Stimulated activated naive CD8-positive, alpha-beta T cell treated with anti-CD3 and anti-CD28 coated beads, Interleukin-15, amount 100 ng/mL, for 72 hours (primary cell): ENCODE measurements around the gene NMT1.

ENCODE experiments used
- ATAC-seq: fragments of 150-1000 bp; cut with Tn5 transposase; 2 replicates; pipeline ENCODE4 v1.10.0; 2021; ENCODE audit warnings: mild to moderate bottlenecking, moderate library complexity
- DNase-seq, 2 donors: peaks; one replicate each; pipeline ENCODE4 v3.0.0; 2021 to 2022
- H3K27ac Mint-ChIP-seq, 2 donors: one replicate each; pipeline ENCODE4 v1.8.0; 2022; ENCODE audit warnings: mild to moderate bottlenecking in 2 of 2, mixed read lengths in 2 of 2, moderate library complexity in 2 of 2
- H3K27me3 Mint-ChIP-seq: one replicate; pipeline ENCODE4 v1.8.0; 2022; ENCODE audit warnings: mixed read lengths
- H3K4me1 Mint-ChIP-seq: one replicate; pipeline ENCODE4 v1.8.0; 2022; ENCODE audit warnings: mild to moderate bottlenecking, mixed read lengths
- H3K4me3 Mint-ChIP-seq, 2 donors: one replicate each; pipeline ENCODE4 v1.8.0; 2022; ENCODE audit warnings: mild to moderate bottlenecking in 2 of 2, mixed read lengths in 2 of 2, moderate library complexity in 1 of 2
- H3K9me3 Mint-ChIP-seq, 2 donors: one replicate each; pipeline ENCODE4 v1.8.0; 2022; ENCODE audit warnings: mixed read lengths in 2 of 2

NMT1 gene

GRCh38 chr17:45138911-45139532 is 77.9 kb downstream of the NMT1 start:
- Mint-ChIP-seq H3K27ac (peak overlapping the region in 1 of 2 donors; percentile 42), H3K27me3 (no peaks in the 10 kb centered on the region), H3K4me3 (no peak overlapping the region), H3K4me1 (peaks cover 39% of the 10 kb centered on the region), H3K9me3 (no peaks in the 10 kb centered on the region)
- DNase-seq (no peak), ATAC-seq (no peak)

DNA sequence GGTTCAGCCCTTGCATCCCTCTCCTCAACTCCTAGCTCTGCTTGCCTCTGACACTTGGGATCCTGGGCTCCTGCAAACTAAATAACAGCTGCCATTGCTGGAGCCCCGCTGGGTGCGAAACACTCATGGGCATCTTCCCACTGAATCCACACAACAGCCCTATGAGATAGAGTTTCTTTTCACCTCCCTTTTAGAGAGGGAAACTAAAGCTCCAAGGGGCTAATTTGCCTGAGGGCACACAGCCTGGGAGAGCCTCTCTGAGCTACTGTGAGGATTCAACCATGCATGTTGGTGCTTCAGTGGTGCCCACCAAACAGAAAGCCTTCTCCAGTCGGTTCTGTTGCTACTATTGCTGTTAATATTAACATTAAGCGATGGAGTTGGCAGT is 78.4 kb downstream of the NMT1 start:
- Mint-ChIP-seq H3K27ac (no peak overlapping the region), H3K4me1 (peaks cover 40% of the 10 kb centered on the region), H3K4me3 (no peak overlapping the region), H3K27me3 (no peaks in the 10 kb centered on the region), H3K9me3 (no peaks in the 10 kb centered on the region)
- DNase-seq (no peak), ATAC-seq (no peak)

DNA sequence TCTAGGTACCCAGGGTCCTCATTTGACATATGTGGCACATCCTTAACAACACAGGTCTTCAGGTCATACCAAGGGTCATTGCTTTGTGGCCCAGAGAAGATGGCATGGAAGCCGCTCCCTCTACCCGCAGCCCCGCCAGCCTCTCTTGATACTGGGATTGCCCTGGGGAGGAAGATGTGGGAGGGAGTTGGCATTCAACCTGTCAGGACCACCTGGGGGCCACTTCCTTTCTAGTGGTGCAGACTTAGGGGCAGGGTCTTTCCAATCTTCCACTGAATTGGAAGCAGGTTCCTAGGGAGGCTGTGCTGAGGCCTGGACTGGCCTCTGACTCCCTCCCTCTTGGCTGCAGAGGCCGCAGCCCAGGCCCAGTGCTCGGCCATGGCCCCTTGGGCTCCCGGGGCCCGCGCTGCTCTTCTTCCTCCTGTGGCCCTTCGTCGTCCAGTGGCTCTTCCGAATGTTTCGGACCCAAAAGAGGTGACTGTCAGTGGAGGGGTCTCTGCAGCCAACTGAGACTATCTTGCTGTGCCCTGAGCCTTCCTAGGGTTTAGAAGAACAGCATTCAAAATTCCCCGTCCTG is 82.1 kb downstream of the NMT1 start:
- Mint-ChIP-seq H3K4me1 (peaks cover 51% of the 10 kb centered on the region), H3K27me3 (no peaks in the 10 kb centered on the region), H3K27ac (peak overlapping the region in 1 of 2 donors; percentile 86), H3K4me3 (peak overlapping the region; percentile 83 to 91), H3K9me3 (no peaks in the 10 kb centered on the region)
- ATAC-seq: no peak
- DNase-seq: no peak

- ATAC-seq (no peak), DNase-seq (peak; percentile 36 to 52)
These were observed 82.7 kb downstream of the NMT1 start for GRCh38 chr17:45143767-45144198.

DNA sequence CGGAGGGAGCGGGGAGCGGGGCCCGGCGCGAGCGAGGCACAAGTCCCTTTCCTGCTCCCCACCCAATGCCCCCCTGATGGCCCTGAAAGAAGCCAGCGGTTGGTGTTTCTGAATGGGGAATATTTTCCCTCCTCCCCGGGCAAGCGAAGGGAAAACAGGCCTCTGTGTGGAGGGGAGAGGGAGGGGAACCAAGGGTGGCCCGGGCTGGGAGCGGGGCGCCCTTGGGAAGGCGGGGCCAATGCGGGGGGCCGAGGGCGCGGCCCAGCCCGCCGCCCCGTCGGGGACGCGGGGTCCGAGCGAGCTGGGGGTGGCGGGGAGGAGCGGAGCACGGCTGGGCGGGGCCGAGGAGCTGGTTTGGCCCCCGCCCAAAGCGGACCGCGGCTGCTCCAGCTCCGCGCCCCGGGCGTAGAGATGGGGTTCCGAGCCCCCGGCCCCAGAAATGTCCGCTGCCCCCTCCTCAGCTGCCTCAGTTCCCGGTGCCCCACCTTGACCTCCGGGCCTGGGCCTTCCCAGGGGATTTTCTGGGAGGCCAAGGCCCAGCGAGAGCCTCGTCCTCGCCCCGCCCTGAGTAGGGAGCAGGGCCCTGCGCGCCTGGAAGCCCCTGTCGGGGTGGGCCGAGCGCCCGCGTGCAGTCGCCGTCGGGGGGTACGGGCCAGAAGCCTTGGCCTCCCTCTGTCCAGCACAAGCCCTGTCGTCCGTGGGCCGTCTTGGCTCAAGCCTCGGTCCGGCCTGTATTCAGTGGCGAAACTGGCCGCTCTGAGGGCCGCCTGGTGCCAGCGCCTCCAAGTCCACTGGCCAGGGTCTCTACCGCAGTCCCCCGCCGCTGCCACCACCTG is 83.3 kb downstream of the NMT1 start:
- peaks cover 56% of the 10 kb centered on the region for H3K4me1 Mint-ChIP-seq
- H3K27me3 Mint-ChIP-seq: no peaks in the 10 kb centered on the region
- no peaks in the 10 kb centered on the region for H3K9me3 Mint-ChIP-seq
- ATAC-seq (peak; percentile 7), DNase-seq (peak; percentile 29 to 42)
- H3K4me3 Mint-ChIP-seq: peak overlapping the region; percentile 83 to 91
- peak overlapping the region; percentile 91 to 92 for H3K27ac Mint-ChIP-seq

More at GRCh38 chr17:45143767-45144198, 82.7 kb downstream of the NMT1 start:
- H3K4me3 Mint-ChIP-seq: peak overlapping the region; percentile 83 to 91
- peak overlapping the region; percentile 91 to 92 for H3K27ac Mint-ChIP-seq
- H3K27me3 Mint-ChIP-seq: no peaks in the 10 kb centered on the region
- peaks cover 56% of the 10 kb centered on the region for H3K4me1 Mint-ChIP-seq
- H3K9me3 Mint-ChIP-seq: no peaks in the 10 kb centered on the region

GRCh38 chr17:45145035-45145389 is 83.9 kb downstream of the NMT1 start:
- peaks cover 56% of the 10 kb centered on the region for H3K4me1 Mint-ChIP-seq
- H3K4me3 Mint-ChIP-seq: peak overlapping the region; percentile 83 to 91

DNA sequence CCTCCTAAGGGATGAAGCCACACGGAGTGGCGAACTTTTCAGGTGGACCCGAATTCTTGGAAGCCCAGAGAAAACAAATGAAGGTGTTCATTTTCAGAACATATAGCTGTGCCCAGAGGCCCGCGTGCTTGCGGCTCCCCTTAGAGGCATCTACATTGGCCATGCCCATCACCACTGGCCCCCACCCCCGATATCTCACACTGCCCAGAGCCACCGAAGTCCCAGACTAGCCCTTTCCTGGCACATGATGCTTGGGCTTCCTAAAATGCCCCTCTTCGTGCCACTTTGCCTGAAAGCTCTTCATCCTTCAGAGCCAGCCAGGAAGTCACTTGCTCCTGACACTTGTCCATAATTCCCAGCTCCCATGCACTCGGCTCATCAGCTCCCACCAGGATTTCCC is 85.0 kb downstream of the NMT1 start:
- DNase-seq (no peak), ATAC-seq (no peak)
- peaks cover 60% of the 10 kb centered on the region for H3K4me1 Mint-ChIP-seq
- H3K27me3 Mint-ChIP-seq: no peaks in the 10 kb centered on the region
- H3K4me3 Mint-ChIP-seq: peak overlapping the region; percentile 90 to 94
- no peaks in the 10 kb centered on the region for H3K9me3 Mint-ChIP-seq
- H3K27ac Mint-ChIP-seq: no peak overlapping the region

More at GRCh38 chr17:45145035-45145389, 83.9 kb downstream of the NMT1 start:
- Mint-ChIP-seq H3K27ac (no peak overlapping the region), H3K9me3 (no peaks in the 10 kb centered on the region), H3K27me3 (no peaks in the 10 kb centered on the region)
- DNase-seq: no peak
- ATAC-seq: no peak

GRCh38 chr17:45146592-45146889 is 85.4 kb downstream of the NMT1 start:
- Mint-ChIP-seq H3K9me3 (no peaks in the 10 kb centered on the region), H3K27ac (peak overlapping the region; percentile 99 to 100), H3K27me3 (no peaks in the 10 kb centered on the region), H3K4me1 (peaks cover 63% of the 10 kb centered on the region), H3K4me3 (peak overlapping the region; percentile 90 to 94)
- DNase-seq (no peak), ATAC-seq (no peak)

GRCh38 chr17:45146890-45147580 is 85.9 kb downstream of the NMT1 start:
- DNase-seq (no peak), ATAC-seq (peak; percentile 11)
- H3K9me3 Mint-ChIP-seq: no peaks in the 10 kb centered on the region
- H3K4me1 Mint-ChIP-seq: peaks cover 68% of the 10 kb centered on the region
- no peaks in the 10 kb centered on the region for H3K27me3 Mint-ChIP-seq
- peak overlapping the region; percentile 99 to 100 for H3K27ac Mint-ChIP-seq
- H3K4me3 Mint-ChIP-seq: peak overlapping the region; percentile 90 to 94

DNA sequence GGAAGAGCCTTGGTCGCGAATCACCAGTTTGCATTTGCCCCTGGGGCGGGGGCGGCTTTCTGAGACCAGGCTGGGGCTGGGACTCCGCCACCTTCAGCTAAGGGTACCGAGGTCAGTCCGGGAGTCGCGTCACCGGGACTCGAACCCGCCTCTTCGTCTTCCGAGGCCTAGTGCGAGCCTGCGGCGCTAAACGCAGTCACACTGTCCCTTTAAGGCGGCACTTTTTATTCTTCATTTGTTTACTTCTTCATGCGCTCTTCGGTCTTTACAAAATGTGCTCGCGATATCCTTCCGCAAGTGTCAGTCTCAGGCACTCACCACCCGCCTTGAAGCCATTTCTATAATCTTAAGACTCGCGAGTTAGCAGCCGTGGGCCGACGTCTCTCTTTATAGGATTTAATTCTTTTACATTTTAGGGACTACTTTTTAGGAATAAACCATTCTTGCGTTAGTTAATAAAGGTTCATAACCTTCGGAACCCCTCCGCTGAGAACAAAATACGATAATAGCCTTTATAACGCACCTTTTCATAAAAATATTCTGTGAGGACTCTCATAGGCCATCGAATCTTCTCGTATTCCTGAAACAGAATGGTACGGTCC is 86.6 kb downstream of the NMT1 start:
- H3K27ac Mint-ChIP-seq: peak overlapping the region; percentile 99 to 100
- peak; percentile 84 to 88 for DNase-seq
- no peaks in the 10 kb centered on the region for H3K27me3 Mint-ChIP-seq
- ATAC-seq: peak; percentile 54
- H3K9me3 Mint-ChIP-seq: no peaks in the 10 kb centered on the region
- peaks cover 68% of the 10 kb centered on the region for H3K4me1 Mint-ChIP-seq
- peak overlapping the region; percentile 90 to 94 for H3K4me3 Mint-ChIP-seq

DNA sequence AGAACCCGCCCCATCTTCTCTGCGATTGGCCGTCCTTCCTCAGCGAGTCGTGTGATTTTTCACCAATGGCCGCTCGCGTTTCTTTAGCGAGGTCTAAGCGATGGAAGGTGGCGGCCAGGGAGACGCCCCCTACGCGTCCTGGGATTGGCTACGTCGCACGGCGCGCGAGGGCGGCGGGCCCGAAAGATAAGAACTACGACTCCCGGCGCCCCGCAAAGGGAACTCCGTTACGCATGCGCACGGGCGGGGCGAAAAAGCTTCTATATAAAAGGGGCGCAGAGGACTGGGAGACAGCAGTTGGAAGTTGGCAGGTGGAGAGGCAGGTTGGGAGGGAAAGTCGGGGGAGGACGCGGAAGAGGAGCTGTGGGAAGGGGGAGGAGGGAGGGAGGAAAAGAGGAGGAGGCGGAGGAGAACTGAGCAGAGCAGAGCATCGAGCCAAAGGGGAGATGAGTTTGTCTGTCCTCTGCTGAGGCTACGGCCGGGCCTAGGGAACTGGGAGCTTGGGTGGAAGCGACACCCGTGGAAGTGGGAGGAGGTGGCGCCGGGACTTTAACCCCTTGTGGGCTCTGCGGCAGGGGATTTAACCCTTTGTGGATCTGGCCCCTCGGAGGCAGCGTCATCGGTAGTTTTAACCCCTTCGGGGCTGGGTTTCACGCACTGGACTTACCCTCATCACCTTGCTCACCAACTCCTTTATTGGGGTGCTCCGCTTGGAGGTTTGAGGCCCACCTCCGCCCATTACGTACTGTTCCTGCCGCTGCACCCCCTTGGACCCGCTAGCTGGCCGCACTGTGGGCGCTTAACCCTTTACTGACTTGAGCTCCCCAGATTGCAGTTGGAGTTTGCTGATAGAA is 87.3 kb downstream of the NMT1 start, which contains the start of gene HEXIM1:
TSS of gene HEXIM1 (plus strand) at position 293 of the 854 bp plus-strand sequence. CDS start 716 bp downstream, outside the sequence.
- Mint-ChIP-seq H3K9me3 (no peaks in the 10 kb centered on the region), H3K27me3 (no peaks in the 10 kb centered on the region), H3K4me1 (peaks cover 60% of the 10 kb centered on the region), H3K4me3 (peak within 1 kb of the TSS; percentile 90 to 94), H3K27ac (peak within 1 kb of the TSS; percentile 99 to 100)
- ATAC-seq (peak; percentile 82), DNase-seq (peak; percentile 99 to 100)

DNA sequence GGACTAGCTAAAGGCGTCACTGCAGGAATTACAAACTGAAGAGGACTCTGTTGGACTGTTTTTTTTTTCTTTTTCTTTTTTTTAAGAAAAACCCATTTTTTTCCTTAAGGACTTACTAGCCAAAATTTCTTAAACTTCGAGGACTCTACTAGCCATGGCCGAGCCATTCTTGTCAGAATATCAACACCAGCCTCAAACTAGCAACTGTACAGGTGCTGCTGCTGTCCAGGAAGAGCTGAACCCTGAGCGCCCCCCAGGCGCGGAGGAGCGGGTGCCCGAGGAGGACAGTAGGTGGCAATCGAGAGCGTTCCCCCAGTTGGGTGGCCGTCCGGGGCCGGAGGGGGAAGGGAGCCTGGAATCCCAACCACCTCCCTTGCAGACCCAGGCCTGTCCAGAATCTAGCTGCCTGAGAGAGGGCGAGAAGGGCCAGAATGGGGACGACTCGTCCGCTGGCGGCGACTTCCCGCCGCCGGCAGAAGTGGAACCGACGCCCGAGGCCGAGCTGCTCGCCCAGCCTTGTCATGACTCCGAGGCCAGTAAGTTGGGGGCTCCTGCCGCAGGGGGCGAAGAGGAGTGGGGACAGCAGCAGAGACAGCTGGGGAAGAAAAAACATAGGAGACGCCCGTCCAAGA is 88.0 kb downstream of the NMT1 start:
- peaks cover 53% of the 10 kb centered on the region for H3K4me1 Mint-ChIP-seq
- ATAC-seq: peak; percentile 39
- peak overlapping the region; percentile 90 to 94 for H3K4me3 Mint-ChIP-seq
- DNase-seq: peak; percentile 79 to 83
- H3K27ac Mint-ChIP-seq: peak overlapping the region; percentile 99 to 100
- no peaks in the 10 kb centered on the region for H3K27me3 Mint-ChIP-seq
- H3K9me3 Mint-ChIP-seq: no peaks in the 10 kb centered on the region

GRCh38 chr17:45149669-45150664 is 88.8 kb downstream of the NMT1 start:
- H3K4me3 Mint-ChIP-seq: peak overlapping the region; percentile 90 to 94
- ATAC-seq (no peak), DNase-seq (peak; percentile 50 to 58)
- no peaks in the 10 kb centered on the region for H3K27me3 Mint-ChIP-seq
- H3K27ac Mint-ChIP-seq: peak overlapping the region; percentile 90 to 100
- no peaks in the 10 kb centered on the region for H3K9me3 Mint-ChIP-seq
- H3K4me1 Mint-ChIP-seq: peaks cover 49% of the 10 kb centered on the region
